T1000 (cell line): ENCODE measurements around the gene RIBC1.
"Not testable (repeated sequence)": the region's sequence is repeated elsewhere in the genome, so short reads cannot be mapped to it uniquely, and the experiment has no call there.

Experiments
- DNase-seq: peaks from one replicate; lab custom pipeline; 2025; ENCODE audit warnings: mixed read lengths; lab: John Stamatoyannopoulos, UW

Gene RIBC1

DNA sequence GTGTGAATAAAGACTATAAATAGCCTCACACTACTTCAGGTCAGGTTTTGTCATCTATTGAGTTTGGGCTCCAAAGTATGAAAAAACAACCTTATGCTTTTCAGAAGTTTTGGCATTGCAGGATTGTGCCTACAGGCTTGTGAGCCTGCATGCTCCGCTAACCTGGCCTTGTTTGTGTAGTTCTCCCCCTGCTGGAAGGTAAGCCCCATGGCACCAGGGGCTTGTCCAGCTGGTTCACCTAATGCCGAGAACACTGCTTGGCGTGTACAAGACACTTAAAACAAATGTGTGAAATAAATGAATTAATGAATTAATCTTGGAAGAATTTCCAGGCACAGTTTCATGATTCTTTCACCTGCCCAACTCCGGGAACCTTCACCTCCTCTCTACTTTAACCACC, 13.3 kb downstream of the RIBC1 start:
- DNase-seq: peak; percentile 22

DNA sequence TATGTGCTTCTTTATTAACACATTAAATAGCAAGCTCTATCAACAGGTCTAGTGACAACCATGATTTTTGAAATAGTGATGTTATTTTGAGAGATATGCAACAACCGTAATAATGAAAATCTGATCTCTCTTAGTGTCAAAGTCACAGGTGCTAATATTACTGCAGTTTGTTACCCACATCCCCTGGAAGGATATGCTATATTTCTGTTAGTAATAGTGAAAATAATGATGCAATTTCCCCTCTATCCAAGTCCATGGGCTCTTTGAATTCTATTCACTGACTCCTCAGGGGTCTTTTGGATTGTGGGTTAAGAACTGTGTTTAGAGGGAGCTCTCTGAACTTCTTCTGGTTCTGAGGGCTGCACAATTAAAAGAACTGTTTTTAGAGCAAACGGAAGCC, 14.5 kb downstream of the RIBC1 start:
- DNase-seq: no peak

DNA sequence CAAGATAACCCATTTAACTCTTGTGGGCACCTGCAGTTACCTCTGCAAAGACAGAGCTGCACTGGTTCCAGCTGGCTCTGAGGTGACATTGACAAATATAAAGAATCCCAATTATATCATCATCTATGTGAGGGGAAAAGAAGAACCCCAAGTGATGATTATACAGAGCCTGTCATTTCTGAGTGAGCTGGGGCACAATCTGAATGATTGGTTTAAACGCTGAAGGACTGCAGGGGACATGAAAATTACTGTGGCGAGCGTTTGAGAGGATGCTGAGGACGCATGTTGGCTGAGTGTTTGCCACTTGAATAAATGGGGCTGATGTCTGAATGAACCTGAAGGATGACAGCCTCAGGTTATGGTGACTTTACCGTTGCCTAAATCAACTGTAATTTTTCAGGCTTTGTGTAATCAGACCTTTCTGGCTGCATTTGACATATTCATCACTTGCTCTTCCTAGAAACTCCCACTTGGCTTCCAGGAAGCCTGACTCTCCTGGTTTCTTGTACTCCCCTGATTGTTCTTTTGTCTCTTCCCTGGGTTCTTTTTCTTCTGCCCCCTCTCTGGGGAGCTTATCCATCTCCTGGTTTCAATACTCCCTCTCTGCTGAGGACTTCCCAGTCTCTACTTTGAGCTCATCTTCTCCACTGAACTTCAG, 15.6 kb downstream of the RIBC1 start:
- no peak for DNase-seq

DNA sequence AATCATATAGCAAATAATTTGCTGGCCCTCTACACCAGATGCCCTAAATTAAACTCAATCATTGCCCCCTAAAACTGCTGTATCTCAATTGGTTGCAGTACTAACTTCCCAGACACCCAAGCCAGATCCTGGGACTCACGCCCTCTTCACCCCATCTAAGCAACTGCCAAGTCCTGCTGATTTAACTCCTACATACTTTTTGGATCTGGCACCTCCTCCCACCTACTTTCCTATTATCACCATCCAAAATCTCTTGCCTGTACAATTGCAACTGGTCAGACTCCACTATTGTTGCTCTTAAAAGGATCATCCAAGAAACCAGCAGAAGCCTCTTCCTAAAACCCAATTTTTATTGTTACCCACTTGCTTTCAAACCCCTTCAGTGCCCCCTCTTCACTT, 16.2 kb downstream of the RIBC1 start:
- DNase-seq: no peak

DNA sequence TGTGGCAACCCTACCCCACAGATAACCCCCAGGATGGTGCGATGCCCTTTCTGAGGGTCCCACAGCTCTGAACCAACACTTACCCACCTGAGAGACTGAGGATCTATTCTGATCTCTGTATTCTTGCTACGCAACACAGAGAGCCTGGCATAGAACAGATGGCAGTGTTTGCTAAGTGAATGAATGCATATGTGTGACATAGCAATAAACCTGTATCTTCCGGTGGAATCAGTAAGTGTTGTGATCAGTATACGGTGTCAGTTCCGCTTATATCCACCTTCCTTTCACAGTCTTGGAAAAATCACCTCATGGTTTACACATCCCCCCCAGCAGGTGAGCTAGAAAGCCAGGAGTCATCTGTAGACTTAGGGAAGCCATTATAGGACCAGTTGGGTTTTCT, 17.4 kb downstream of the RIBC1 start:
- no peak for DNase-seq

DNA sequence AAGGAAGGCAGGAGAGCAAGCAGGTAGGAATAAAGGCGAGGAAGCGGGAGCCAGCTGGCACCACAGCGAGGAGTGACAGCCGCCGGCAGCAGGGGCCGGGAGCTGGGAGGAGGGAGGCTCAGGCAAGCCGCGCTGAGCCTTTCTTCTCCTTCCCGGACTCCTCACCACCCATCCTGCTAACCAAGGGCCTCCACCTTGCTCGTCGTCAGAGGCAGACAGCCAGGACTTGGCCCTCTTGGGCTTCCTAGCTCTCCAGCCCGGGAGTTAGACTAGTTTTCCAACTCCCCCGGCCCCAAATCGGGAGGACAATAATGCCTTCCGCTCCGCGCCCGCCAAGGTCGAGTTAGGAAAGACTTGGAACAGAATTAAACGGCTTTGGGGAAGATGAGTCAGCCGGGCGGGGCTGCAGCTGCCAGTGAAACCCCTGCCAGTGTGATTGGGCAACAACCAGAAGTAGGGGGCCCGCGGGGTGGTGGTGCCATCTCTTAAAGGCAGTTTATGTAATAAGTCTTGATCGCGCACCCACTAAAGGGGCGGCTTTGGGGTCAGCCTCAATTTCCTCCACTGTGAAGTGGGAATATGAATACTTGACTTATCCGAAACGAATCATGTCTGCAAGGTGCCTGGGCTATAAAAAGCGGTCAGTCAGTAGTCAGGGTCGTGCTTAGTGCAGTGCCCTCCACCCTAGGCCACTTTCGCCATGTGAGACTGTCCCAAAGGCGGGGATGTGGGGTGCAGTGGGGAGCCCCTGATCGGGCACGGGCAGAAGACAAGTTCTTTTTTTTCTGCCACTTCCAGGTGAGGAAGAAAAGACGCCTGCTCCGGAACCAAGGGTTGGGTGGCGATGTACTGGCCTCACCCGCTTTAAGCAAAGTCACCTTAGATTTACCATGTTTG, 18.2 kb downstream of the RIBC1 start:
- DNase-seq: peak; percentile 47

DNA sequence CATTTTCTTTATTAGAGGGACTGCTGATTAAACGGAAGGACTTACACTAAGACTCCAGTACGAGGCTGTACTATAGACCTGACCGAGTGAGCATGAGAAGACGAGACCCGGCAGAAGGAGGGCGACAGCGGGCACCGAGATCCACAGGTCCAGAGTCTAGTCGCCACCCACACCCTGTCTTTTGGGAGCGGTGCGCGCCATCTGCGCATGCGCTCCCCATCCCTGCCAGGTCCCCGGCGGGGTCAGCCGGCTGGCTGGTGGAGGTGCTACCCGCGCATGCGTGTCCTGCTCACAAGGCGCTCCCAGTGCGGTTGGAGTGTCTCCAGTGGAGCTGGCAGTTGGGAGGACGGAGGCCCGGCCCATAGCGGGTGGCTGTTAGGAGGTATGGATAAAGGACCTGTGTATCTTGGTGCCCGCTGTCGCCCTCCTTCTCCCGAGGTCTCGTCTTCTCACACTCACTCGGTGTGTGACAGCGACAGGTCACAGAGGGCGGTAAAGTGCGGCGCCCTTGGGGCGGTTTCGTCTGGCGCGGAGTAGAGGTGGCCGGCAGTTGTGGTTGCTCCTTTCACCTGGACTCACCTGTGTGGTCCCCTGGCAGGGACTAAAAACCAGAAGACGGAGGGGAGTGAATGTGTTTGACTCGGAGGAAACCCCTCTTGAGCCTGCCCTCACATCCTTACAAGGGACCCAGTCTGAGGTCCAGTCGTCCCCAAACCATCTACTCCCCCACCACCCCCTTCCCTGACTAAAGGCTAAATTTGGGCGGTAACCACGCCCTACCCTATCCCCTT, 19.1 kb downstream of the RIBC1 start:
- peak; percentile 73 for DNase-seq

DNA sequence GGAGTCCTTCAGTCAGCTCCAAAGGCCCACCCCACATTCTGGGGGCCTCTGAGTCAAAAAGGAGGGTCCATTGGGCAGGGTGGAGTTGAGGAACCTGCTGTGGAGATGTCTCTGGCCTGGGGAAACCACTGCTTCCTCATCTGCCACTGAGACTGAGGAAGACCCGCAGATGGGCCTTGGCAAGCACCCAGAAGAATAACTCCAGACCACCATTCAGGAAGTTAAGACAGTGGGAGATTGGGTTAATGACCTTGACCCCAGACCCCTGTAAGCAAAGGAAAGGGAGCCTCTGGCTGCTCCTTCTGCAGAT, 19.6 kb downstream of the RIBC1 start:
- DNase-seq: no peak

DNA sequence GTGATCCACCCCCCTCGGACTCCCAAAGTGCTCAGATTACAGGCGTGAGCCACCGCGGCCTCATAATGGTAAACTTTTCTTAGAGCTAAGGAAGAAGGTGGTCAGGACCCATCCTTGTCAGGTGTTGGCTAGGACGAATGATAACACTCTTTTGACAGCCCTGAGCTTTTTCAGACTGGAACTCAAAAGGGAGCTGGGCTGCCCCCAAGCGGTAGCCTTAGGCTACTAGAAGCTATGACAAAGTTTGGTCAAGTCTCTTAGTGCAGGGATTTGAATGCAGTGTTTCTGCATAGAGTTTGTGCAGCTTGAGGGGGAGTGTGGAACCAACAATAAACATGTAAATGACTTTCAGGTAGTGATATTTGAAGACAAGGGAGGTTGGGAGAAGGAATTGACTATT, 23.3 kb downstream of the RIBC1 start:
- DNase-seq: no peak

DNA sequence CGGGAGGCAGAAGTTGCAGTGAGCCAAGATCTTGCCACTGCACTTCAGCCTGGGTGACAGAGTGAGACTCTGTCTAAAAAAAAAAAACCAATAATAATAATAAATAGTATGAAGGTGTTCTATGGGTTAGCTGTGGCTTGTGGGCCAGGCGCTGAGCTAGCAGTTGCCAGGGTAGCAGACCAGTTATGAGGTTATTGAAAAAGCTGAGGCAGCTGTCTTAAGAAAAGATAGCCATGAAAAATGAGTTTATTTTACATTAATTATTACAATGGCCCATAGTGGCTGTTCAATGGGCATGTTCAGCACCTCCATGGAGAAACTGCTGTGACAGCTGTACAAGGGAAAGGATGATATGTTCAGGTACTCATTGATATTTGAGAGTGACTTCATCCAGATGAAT, 24.8 kb downstream of the RIBC1 start:
- no peak for DNase-seq

DNA sequence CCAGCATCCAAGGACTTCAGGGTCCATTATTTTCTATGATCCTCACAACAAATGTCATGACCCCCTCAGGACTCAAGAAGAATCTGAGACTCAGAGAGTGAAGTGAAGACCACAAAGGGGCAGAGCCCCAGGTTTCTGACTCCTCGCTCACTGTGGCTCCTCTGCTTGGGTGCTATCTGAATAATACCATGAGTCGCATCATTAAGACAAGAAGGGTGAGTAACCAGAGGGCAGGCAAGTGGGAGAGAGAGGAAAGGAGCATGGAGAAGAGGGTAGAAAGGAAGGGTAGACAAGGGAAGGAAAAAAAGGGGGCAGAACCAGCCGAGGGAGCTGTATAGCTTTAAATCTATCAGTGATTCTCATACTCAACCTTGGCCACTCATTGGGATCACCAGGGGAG, 27.0 kb downstream of the RIBC1 start:
- DNase-seq: no peak

DNA sequence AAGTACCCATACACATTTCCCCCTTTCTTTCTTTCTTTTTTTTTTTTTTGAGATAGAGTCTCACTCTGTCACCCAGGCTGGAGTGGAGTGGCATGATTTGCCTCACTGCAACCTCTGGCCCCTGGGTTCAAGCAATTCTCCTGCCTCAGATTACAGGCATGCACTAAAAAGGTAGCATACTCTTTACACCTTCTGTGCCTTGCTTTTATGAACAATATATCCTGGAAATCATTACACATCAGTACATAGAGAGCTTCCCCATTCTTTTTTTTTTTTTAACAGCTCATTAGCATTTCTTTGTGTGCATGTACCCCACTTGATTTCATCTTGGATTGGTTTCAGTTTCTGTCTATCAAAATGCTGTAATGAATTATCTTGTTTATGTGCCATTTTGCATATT, 30.1 kb downstream of the RIBC1 start:
- no peak for DNase-seq

DNA sequence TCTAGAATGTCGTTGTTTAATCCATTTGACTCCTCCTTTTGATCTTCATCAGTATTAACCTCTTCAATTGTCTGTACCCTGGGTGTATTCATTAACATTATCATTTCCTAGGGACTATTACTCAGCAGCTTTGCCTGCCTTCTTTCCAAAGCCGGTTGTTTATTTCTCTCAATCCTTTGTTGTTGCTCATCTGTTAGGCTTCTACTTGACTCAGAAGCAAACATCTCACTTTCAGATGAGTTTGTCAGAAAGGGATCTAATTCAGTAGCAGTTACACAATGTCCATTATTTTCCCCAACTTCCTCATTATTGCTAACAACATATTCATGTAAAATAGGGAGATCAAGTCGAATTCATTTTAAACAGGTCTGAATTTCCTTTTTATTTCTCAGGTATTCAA, 33.6 kb downstream of the RIBC1 start:
- DNase-seq: no peak

DNA sequence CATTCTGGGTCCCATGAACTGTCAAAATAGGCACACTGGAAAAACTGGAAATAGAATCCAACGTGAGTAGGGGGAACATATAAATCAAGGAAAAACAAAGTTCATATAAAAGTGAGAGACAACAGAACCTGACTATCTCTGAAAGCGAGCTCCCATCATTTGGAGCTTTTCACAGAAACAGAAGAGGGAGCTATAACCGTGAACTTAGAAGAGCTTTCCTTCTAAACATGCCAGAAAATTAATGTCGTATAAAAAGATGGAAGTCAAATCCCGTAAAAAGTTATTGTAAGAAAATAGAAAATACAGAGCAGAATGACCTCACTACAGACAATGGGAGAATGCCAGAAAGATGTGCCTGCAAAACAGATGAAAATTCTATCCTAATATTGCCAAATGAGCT, 35.4 kb downstream of the RIBC1 start:
- no peak for DNase-seq

DNA sequence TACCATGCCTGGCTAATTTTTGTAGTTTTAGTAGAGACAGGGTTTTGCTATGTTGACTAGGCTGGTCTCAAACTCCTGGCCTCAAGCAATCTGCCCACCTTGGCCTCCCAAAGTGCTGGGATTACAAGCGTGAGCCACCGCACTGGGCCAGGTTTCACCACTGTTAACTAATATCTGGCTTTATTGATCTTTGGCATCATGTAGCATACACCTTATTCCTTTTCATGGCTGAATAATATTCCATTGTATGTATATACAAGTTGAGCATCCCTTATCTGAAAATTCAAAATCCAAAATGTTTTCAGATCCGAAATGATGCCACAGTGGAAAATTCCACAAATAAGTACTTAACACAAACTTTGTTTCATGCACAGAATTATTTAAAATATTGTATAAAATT, 46.0 kb downstream of the RIBC1 start:
- not testable (repeated sequence) for DNase-seq

DNA sequence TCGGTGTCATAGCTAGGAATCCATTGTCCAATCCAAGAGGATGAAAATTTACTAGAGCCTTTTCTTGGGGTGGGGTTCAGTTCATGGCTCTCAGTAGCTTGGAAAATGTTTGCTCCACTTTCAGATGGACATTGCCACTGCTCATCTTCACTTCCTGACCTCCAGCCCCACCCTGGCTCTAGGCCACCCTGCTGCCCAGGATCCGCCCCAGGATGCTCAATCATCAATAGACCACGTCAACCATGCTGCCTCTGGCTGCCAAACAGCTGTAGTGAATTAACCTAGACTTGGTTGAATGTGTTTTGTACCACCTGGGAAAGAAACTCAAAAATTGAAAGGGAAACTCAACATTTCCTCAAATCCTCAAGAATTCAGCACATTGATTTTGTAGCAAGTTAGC, 48.7 kb downstream of the RIBC1 start:
- no peak for DNase-seq

DNA sequence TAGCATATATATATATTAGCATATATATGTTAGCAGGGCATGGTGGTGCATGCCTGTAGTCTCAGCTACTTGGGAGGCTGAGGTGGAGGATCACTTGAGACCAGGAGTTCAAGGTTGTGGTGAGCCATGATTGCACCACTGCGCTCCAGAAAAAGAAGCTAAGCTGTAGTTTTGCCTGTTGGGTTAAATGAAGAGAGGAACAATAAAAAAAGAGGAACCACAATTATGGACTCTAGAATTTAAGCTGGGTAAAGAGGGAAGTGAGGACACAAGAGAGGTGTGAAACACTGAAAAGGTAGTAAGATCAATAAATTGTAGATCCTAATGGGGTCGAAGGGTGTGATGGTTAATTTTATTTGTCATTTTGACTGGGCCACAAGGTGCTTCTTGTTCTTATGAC, 52.0 kb downstream of the RIBC1 start:
- no peak for DNase-seq

DNA sequence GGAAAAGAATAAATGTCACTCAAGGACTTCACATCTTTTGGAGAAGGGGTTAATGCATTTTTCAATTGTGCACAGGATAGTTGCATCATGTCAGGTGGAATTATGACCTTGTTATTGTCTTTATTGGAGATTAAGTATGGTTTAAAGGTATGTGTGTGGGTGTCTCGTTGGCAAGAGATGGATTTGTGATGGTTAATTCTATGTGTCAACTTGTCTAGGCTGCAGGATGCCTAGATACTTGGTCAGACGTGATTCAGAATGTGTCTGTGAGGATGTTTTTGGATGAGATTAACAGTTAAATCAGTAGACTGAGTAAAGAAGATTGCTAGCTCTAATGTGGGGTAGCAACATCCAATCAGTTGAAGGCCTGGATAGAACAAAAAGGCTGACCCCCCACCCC, 53.7 kb downstream of the RIBC1 start:
- no peak for DNase-seq

DNA sequence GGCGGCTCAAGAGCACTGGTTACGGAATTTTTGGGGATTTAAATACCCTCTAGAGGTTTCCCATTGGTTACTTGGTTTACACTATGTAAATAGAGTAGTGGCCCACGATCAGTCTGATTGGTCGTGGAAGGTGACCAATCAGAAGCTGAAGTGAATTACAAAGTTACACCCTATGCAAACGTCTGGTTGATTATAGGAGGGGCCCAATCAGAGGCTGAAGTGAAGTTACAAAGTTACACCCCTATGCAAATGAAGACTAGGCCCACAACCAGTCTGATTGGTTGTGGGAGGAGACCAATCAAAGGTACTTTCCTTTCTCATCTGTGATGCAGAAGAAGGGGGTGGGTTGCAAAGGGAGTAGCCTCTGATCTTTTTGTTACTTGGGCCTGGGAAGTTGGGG, 56.6 kb downstream of the RIBC1 start:
- no peak for DNase-seq
